ENCODE measurements around the gene CHMP4A.
"Not testable (repeated sequence)": the region's sequence is repeated elsewhere in the genome, so short reads cannot be mapped to it uniquely, and the experiment has no call there.

CHMP4A gene

DNA sequence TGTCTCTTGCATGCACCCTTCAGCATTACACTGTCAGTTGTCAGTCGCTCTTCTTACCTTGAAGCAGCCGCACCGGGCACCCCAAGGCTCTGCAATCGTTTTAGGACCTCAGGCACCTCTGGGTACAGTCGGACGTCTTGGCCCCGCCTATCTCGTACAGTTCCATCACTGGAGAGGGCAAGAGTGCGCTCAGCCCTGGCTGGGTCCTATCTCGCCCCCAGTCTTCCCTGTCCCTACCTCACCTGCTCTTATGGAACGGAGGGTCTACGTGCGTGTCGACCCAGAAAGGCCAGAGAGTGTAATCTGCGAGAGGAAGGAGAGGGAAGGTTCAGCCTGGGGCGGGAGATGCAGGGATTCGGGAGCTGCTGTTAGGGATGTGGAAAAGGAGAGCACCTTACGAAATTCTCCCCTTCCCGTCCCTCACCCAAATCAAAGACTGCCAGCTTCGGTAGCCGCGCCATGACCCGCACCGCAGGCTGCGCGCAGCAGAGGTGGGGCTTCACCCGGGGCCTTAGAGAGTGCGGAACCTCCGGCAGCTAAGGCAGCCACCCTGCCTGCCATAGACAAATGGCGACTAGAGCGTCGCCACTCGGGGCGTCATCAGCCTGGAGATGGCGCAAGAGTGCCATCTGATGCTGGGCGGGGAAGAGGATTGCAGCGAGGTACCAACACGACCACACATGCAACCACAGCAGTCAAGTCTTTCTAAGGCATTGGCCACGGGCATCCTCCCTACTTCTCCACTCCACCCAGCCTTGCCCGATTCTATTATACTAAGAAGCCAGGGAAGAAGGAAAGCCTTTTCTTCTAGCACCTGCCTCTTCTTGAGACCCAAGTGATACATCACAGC lies 2.4 kb upstream of the CHMP4A start, which contains the start of gene MDP1:
TSS of gene MDP1 (minus strand) at position 572 of the 850 bp plus-strand sequence. CDS start at position 461, 111 bp downstream.
- Histone ChIP-seq H3K9me3 (ENCODE audit: control insufficient read depth, insufficient read depth, low read length) (no peaks in the 10 kb centered on the region), H3K36me3 (ENCODE audit: control insufficient read depth, insufficient read depth, low read length) (peaks cover 12% of the 10 kb centered on the region), H3K4me3 (ENCODE audit: low read depth, low read length) (peak within 1 kb of the TSS; percentile 98), H3K27me3 (ENCODE audit: control insufficient read depth, insufficient read depth, low read length) (no peaks in the 10 kb centered on the region), H3K4me1 (ENCODE audit: control insufficient read depth, insufficient read depth, low read length) (peaks cover 5% of the 10 kb centered on the region), H3K9ac (ENCODE audit: low read depth, low read length) (peak within 1 kb of the TSS; percentile 96)

DNA sequence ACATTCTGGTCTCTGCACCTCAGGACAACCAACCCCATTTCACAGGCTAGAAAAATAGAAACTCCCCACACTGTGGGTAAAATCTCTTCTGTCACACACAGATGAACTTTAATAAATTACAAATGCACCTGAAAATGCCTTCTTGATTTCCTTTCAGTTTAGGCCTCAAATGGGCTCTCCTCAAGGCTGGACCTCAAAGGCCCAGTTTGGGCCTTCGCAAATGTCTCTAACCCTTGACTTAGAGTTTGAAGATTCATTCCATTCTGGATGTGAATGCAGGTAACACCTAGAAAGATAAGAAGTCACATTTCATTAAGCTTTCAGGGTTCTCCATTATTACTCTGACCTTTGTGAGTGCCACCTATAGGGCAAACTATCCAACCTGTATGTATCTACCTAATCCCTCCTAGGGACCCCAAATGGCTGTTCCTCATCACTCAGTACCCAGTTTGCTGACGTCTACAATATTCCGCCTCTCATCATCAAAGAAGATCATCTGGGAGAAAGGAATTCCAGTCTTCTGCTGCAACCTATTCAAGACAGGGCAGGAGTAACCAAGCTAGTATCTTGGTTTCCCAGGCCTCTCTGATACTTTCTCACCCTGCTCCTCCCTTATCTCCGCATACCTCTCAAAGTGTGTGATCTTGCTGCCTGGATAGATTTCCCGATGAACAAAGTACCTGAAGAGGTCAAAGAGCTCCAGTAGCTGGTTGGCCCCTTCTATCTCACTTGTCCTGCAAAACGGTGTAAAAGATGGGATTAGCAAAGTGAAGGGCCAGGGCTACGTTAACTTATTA lies 776 bp upstream of the CHMP4A start:
- H3K4me1 ChIP-seq (ENCODE audit: control insufficient read depth, insufficient read depth, low read length): peaks cover 5% of the 10 kb centered on the region
- H3K9me3 ChIP-seq (ENCODE audit: control insufficient read depth, insufficient read depth, low read length): no peaks in the 10 kb centered on the region
- no peaks in the 10 kb centered on the region for H3K27me3 ChIP-seq (ENCODE audit: control insufficient read depth, insufficient read depth, low read length)
- no peak overlapping the region for H3K9ac ChIP-seq (ENCODE audit: low read depth, low read length)
- H3K36me3 ChIP-seq (ENCODE audit: control insufficient read depth, insufficient read depth, low read length): peaks cover 27% of the 10 kb centered on the region
- peak overlapping the region; percentile 94 for H3K4me3 ChIP-seq (ENCODE audit: low read depth, low read length)

DNA sequence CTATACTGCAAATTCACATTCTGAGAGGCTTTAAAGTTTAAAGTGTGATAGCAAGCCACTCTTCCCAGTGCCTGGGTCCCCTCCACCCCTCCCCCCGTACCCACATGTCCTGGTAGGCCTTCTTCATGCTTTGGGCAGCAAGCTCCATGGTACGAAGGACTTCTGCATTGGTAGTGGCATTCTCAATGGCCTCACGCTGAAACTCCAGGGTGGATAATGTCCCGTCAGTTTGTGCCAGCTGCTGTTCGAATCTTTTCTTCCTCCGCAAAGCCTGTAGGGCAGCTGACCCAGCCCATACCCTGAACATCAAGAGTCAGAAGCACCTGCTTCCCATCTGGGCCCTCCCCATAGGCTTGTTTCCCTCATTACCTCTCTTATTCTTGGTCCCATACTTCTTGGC lies 2.0 kb downstream of the CHMP4A start:
- Histone ChIP-seq H3K27me3 (ENCODE audit: control insufficient read depth, insufficient read depth, low read length) (no peaks in the 10 kb centered on the region), H3K9me3 (ENCODE audit: control insufficient read depth, insufficient read depth, low read length) (no peaks in the 10 kb centered on the region), H3K9ac (ENCODE audit: low read depth, low read length) (no peak overlapping the region), H3K4me3 (ENCODE audit: low read depth, low read length) (no peak overlapping the region), H3K36me3 (ENCODE audit: control insufficient read depth, insufficient read depth, low read length) (peaks cover 32% of the 10 kb centered on the region), H3K4me1 (ENCODE audit: control insufficient read depth, insufficient read depth, low read length) (peaks cover 5% of the 10 kb centered on the region)

DNA sequence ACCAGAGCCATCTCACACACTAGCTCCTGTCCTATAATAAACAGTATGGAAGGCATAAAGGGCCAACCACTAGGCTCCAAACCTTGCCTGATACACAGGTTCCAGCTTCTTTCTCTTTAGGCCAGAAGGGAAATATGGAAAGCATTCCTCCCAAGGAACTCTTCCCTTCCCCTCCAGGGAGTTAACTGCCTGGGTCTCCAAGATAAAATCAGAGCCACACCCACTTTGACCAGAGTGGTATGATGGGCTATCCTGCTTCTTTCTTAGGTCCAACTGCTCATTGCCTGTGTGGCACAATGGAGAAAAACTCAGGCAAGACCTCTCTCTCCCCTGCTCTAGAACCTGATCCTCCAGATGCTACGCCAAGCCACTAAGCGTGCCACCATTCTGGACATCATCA lies 5.7 kb downstream of the CHMP4A start:
- H3K27me3 ChIP-seq (ENCODE audit: control insufficient read depth, insufficient read depth, low read length): no peaks in the 10 kb centered on the region
- H3K4me3 ChIP-seq (ENCODE audit: low read depth, low read length): no peak overlapping the region
- no peaks in the 10 kb centered on the region for H3K4me1 ChIP-seq (ENCODE audit: control insufficient read depth, insufficient read depth, low read length)
- H3K9me3 ChIP-seq (ENCODE audit: control insufficient read depth, insufficient read depth, low read length): no peaks in the 10 kb centered on the region
- no peak overlapping the region for H3K9ac ChIP-seq (ENCODE audit: low read depth, low read length)
- H3K36me3 ChIP-seq (ENCODE audit: control insufficient read depth, insufficient read depth, low read length): peaks cover 27% of the 10 kb centered on the region

- Histone ChIP-seq H3K4me3 (ENCODE audit: low read depth, low read length) (no peak overlapping the region), H3K9ac (ENCODE audit: low read depth, low read length) (no peak overlapping the region), H3K36me3 (ENCODE audit: control insufficient read depth, insufficient read depth, low read length) (peaks cover 27% of the 10 kb centered on the region), H3K4me1 (ENCODE audit: control insufficient read depth, insufficient read depth, low read length) (no peaks in the 10 kb centered on the region), H3K9me3 (ENCODE audit: control insufficient read depth, insufficient read depth, low read length) (no peaks in the 10 kb centered on the region), H3K27me3 (ENCODE audit: control insufficient read depth, insufficient read depth, low read length) (no peaks in the 10 kb centered on the region)
These were observed 6.2 kb downstream of the CHMP4A start for GRCh38 chr14:24207104-24207551.

DNA sequence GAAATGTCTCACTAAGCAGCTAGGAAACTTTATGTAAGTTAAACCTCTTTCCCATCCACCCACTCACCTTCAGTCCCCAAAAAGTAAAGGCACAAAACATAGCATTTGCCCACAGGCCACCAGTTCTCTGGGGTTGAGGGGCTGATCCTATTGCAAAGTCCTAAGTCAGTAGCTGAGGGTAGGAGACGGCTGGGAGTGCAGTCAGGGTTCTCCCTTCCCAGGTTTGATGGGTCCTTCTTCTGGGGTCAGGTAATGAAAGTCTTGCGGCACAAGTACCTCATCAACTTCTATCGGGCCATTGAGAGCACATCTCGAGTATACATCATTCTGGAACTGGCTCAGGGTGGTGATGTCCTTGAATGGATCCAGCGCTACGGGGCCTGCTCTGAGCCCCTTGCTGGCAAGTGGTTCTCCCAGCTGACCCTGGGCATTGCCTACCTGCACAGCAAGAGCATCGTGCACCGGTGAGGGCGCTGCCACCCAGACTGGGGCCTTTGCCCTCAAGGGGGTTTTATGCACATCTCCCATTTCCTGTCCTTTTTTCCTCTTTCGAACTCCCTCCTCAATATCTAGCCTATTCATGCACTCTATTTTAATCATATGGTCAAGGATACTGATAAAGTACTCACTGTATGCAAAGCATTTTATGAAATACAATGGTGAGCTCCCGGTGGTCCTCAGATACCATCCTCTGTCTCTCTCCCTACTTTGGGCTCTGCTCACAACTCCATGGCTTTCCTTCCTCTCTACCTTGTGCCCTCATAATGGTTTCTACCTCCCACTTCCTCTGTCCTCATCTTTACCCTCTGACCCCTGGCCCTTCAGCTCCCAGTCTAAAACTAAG lies 6.8 kb downstream of the CHMP4A start:
- H3K36me3 ChIP-seq (ENCODE audit: control insufficient read depth, insufficient read depth, low read length): peaks cover 30% of the 10 kb centered on the region

GRCh38 chr14:24204163-24205146 lies 8.8 kb downstream of the CHMP4A start:
- peaks cover 22% of the 10 kb centered on the region for H3K36me3 ChIP-seq (ENCODE audit: control insufficient read depth, insufficient read depth, low read length)
- H3K4me3 ChIP-seq (ENCODE audit: low read depth, low read length): no peak overlapping the region
- no peak overlapping the region for H3K9ac ChIP-seq (ENCODE audit: low read depth, low read length)
- no peaks in the 10 kb centered on the region for H3K27me3 ChIP-seq (ENCODE audit: control insufficient read depth, insufficient read depth, low read length)
- H3K9me3 ChIP-seq (ENCODE audit: control insufficient read depth, insufficient read depth, low read length): peaks cover 2% of the 10 kb centered on the region
- no peaks in the 10 kb centered on the region for H3K4me1 ChIP-seq (ENCODE audit: control insufficient read depth, insufficient read depth, low read length)

More for the DNA sequence above, 6.8 kb downstream of the CHMP4A start:
- no peaks in the 10 kb centered on the region for H3K4me1 ChIP-seq (ENCODE audit: control insufficient read depth, insufficient read depth, low read length)
- no peak overlapping the region for H3K9ac ChIP-seq (ENCODE audit: low read depth, low read length)
- H3K9me3 ChIP-seq (ENCODE audit: control insufficient read depth, insufficient read depth, low read length): no peaks in the 10 kb centered on the region
- no peak overlapping the region for H3K4me3 ChIP-seq (ENCODE audit: low read depth, low read length)
- H3K27me3 ChIP-seq (ENCODE audit: control insufficient read depth, insufficient read depth, low read length): no peaks in the 10 kb centered on the region

DNA sequence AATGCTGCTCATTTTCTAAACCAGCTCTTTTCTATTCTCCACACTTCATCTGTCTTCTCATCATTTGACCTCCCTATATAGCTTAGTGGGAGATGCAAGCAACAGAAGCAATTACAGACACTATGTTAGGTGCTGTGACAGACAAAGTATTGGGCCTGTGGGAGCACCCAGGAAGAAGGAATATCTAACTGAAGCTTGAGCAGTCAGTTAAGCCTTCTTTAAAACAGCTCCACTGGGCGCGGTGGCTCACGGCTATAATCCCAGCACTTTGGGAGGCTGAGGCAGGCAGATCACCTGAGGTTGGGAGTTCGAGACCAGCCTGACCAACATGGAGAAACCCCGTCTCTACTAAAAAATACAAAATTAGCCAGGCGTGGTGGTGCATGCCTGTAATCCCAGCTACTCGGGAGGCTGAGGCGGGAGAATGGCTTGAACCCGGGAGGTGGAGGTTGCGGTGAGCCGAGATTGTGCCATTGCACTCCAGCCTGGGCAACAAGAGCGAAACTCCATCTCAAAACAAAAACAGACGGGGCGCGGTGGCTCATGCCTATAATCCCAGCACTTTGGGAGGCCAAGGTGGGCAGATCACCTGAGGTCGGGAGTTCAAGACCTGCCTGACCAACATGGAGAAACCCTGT lies 9.9 kb downstream of the CHMP4A start:
- not testable (repeated sequence) for H3K9ac ChIP-seq (ENCODE audit: low read depth, low read length); H3K27me3 ChIP-seq (ENCODE audit: control insufficient read depth, insufficient read depth, low read length); H3K4me1 ChIP-seq (ENCODE audit: control insufficient read depth, insufficient read depth, low read length); H3K4me3 ChIP-seq (ENCODE audit: low read depth, low read length); H3K9me3 ChIP-seq (ENCODE audit: control insufficient read depth, insufficient read depth, low read length)
- H3K36me3 ChIP-seq (ENCODE audit: control insufficient read depth, insufficient read depth, low read length): peaks cover 19% of the 10 kb centered on the region

GRCh38 chr14:24202538-24202937 lies 10.8 kb downstream of the CHMP4A start:
- not testable (repeated sequence) for H3K9ac ChIP-seq (ENCODE audit: low read depth, low read length); H3K27me3 ChIP-seq (ENCODE audit: control insufficient read depth, insufficient read depth, low read length); H3K4me3 ChIP-seq (ENCODE audit: low read depth, low read length); H3K9me3 ChIP-seq (ENCODE audit: control insufficient read depth, insufficient read depth, low read length); H3K4me1 ChIP-seq (ENCODE audit: control insufficient read depth, insufficient read depth, low read length)
- peaks cover 19% of the 10 kb centered on the region for H3K36me3 ChIP-seq (ENCODE audit: control insufficient read depth, insufficient read depth, low read length)

GRCh38 chr14:24198814-24199524 lies 14.3 kb downstream of the CHMP4A start:
- H3K9ac ChIP-seq (ENCODE audit: low read depth, low read length): no peak overlapping the region
- peaks cover 3% of the 10 kb centered on the region for H3K4me1 ChIP-seq (ENCODE audit: control insufficient read depth, insufficient read depth, low read length)
- H3K36me3 ChIP-seq (ENCODE audit: control insufficient read depth, insufficient read depth, low read length): peaks cover 8% of the 10 kb centered on the region
- H3K9me3 ChIP-seq (ENCODE audit: control insufficient read depth, insufficient read depth, low read length): peaks cover 2% of the 10 kb centered on the region
- H3K27me3 ChIP-seq (ENCODE audit: control insufficient read depth, insufficient read depth, low read length): no peaks in the 10 kb centered on the region
- no peak overlapping the region for H3K4me3 ChIP-seq (ENCODE audit: low read depth, low read length)

Measured in iPS-15b (cell line).